ENCODE data around the gene H1-8. TPM values are rescaled to one million over a fixed set of nuclear protein-coding genes. Genes with fewer than 3 reads are reported as not detected.

The H1-8 gene
- total RNA-seq, 1 experiment from 2014 or later = not detected

DNA sequence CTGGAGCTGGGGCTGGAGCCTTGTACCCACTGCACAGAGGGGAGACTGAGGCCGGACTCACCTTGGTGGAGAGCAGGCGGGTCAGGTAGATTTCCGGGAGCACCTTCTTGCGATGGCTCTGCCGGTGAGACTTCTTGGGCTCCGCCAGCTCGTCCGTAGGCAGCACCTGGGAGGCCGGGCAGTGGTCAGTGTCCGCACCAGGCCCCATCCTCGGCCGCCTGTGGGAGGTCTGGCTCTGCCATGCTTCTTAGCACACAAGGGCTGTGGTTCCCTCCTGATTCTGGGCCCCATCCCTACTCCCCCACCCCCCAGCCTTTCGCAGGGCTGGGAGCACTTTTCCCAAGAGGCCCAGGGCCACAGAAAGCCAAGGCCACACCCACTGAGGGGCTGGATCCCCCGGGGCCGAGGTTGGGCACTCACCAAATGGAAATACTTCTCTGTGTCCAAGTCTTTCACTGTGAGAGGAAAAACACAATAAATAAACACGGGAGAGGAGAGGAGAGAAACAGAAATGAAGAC is 17.4 kb downstream of the H1-8 start:
- no peaks in the 10 kb centered on the region for H3K9me2 ChIP-seq (ENCODE audit: insufficient read depth)
- DNase-seq (ENCODE audit: low read depth, low spot score) (no peak), ATAC-seq (no peak)
- no peaks in the 10 kb centered on the region for H3K27me3 ChIP-seq (ENCODE audit: insufficient read depth, low read length)
- no peak overlapping the region for H2AFZ ChIP-seq (ENCODE audit: low read depth, low read length, poor library complexity, severe bottlenecking)
- H3K9me3 ChIP-seq (ENCODE audit: control insufficient read depth in 1 of 2, insufficient read depth in 1 of 2, low read depth in 1 of 2, low read length in 2 of 2) = no peaks in the 10 kb centered on the region
- no peaks in the 10 kb centered on the region for H3K4me1 ChIP-seq (ENCODE audit: control insufficient read depth in 1 of 2, insufficient read depth in 2 of 2, low read length in 2 of 2)
- no peaks in the 10 kb centered on the region for H3K79me2 ChIP-seq (ENCODE audit: insufficient read depth, low read length)
- ChIA-PET POLR2A (no interaction called here), CTCF (no interaction called here), RAD21 (ENCODE audit: low non-redundant PET in 1 of 2, low total read pairs in 2 of 2, uncharacterized antibody in 2 of 2, unreplicated experiment in 2 of 2) (no interaction called here)
- no peak overlapping the region for H3K4me2 ChIP-seq (ENCODE audit: low read length)
- BruUV-seq (replicated peaks) = no TSS peak
- intact Hi-C loops (cut with micrococcal nuclease) = no loop called here
- H3K36me3 ChIP-seq (ENCODE audit: control insufficient read depth in 1 of 2, insufficient read depth in 2 of 2, low read length in 2 of 2) = no peaks in the 10 kb centered on the region; a peak in 1 of 4 replicates
- no peaks in the 10 kb centered on the region for H4K20me1 ChIP-seq (ENCODE audit: insufficient read depth)
- TF ChIP-seq SRF (IDR thresholded peaks at IDR 0.05; ENCODE audit: low read depth) (no peak), SP1 (IDR thresholded peaks at IDR 0.05; ENCODE audit: low read depth) (no peak), TCF7L2 (IDR thresholded peaks at IDR 0.05; ENCODE audit: borderline replicate concordance, extremely low read depth, insufficient read depth, insufficient read length) (no peak), EZH2phosphoT487 (IDR thresholded peaks at IDR 0.05; ENCODE audit: borderline replicate concordance) (no peak)
- no peak overlapping the region for H3K9ac ChIP-seq (ENCODE audit: low read length)
- H3K4me3 ChIP-seq (replicated peaks in 1 of 2; ENCODE audit: low read depth in 1 of 2, low read length in 2 of 2) = no peak overlapping the region
- H3K27ac ChIP-seq (ENCODE audit: low read depth, low read length) = no peak overlapping the region

DNA sequence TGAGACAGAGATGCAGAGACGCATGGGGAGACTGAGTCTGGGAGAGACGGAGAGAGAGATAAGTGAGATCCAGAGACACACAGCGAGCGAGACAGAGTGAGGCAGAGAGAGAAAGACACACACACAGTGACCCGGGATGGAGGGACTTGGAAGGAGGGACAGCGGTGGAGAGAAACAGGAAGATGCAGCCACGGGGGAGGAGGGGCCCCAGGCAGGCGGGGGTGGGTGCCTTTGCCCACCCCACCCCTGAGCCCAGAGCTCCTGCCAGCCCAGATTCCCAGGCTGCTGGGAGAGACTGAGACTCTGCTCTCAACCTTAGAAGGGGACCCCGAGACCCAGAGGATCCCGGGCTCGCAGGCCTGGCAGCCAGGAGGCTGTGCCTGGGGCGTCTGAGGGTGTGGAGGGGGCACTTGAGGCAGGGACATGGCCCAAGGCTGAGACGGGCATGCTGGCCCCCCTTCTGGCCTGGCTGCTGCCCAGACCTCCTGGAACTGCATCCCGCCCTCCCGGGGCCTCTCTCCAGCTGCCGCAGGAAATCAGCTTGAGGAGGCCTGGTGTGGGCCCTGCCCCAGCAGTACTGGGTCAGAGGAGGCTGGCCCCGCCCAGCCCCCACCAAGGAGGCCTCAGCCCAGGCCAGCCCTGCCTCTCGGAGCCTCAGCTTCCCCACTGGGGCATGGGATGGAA is 18.1 kb downstream of the H1-8 start:
- no peak for DNase-seq (ENCODE audit: low read depth, low spot score)
- 0 out of 2 replicates have a peak, but pooled peaks have one; percentile 7 for ATAC-seq
- H4K20me1 ChIP-seq (ENCODE audit: insufficient read depth) = no peaks in the 10 kb centered on the region
- TF ChIP-seq JUND (IDR thresholded peaks at IDR 0.05) = no peak
- TF ChIP-seq, protein P1, sequence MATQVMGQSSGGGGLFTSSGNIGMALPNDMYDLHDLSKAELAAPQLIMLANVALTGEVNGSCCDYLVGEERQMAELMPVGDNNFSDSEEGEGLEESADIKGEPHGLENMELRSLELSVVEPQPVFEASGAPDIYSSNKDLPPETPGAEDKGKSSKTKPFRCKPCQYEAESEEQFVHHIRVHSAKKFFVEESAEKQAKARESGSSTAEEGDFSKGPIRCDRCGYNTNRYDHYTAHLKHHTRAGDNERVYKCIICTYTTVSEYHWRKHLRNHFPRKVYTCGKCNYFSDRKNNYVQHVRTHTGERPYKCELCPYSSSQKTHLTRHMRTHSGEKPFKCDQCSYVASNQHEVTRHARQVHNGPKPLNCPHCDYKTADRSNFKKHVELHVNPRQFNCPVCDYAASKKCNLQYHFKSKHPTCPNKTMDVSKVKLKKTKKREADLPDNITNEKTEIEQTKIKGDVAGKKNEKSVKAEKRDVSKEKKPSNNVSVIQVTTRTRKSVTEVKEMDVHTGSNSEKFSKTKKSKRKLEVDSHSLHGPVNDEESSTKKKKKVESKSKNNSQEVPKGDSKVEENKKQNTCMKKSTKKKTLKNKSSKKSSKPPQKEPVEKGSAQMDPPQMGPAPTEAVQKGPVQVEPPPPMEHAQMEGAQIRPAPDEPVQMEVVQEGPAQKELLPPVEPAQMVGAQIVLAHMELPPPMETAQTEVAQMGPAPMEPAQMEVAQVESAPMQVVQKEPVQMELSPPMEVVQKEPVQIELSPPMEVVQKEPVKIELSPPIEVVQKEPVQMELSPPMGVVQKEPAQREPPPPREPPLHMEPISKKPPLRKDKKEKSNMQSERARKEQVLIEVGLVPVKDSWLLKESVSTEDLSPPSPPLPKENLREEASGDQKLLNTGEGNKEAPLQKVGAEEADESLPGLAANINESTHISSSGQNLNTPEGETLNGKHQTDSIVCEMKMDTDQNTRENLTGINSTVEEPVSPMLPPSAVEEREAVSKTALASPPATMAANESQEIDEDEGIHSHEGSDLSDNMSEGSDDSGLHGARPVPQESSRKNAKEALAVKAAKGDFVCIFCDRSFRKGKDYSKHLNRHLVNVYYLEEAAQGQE (IDR thresholded peaks at IDR 0.05; ENCODE audit: low read depth) = no peak
- TF ChIP-seq EZH2 (IDR thresholded peaks at IDR 0.05) = no peak
- no peak for TF ChIP-seq ZFX (IDR thresholded peaks at IDR 0.05)
- TF ChIP-seq, protein P2, sequence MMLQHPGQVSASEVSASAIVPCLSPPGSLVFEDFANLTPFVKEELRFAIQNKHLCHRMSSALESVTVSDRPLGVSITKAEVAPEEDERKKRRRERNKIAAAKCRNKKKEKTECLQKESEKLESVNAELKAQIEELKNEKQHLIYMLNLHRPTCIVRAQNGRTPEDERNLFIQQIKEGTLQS (IDR thresholded peaks at IDR 0.05) = no peak
- TF ChIP-seq, protein P3, sequence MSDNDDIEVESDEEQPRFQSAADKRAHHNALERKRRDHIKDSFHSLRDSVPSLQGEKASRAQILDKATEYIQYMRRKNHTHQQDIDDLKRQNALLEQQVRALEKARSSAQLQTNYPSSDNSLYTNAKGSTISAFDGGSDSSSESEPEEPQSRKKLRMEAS (IDR thresholded peaks at IDR 0.05) = no peak
- ChIA-PET RAD21 (ENCODE audit: low non-redundant PET in 1 of 2, low total read pairs in 2 of 2, uncharacterized antibody in 2 of 2, unreplicated experiment in 2 of 2) (no interaction called here), POLR2A (no interaction called here), CTCF (no interaction called here)
- no peak overlapping the region for H3K9ac ChIP-seq (ENCODE audit: low read length)
- H3K9me2 ChIP-seq (ENCODE audit: insufficient read depth) = no peaks in the 10 kb centered on the region
- no peaks in the 10 kb centered on the region; a peak in 1 of 4 replicates for H3K36me3 ChIP-seq (ENCODE audit: control insufficient read depth in 1 of 2, insufficient read depth in 2 of 2, low read length in 2 of 2)
- intact Hi-C loops (cut with micrococcal nuclease) = no loop called here
- no peak overlapping the region for H3K4me3 ChIP-seq (replicated peaks in 1 of 2; ENCODE audit: low read depth in 1 of 2, low read length in 2 of 2)
- H3K79me2 ChIP-seq (ENCODE audit: insufficient read depth, low read length) = no peaks in the 10 kb centered on the region
- H2AFZ ChIP-seq (ENCODE audit: low read depth, low read length, poor library complexity, severe bottlenecking) = no peak overlapping the region
- H3K4me1 ChIP-seq (ENCODE audit: control insufficient read depth in 1 of 2, insufficient read depth in 2 of 2, low read length in 2 of 2) = no peaks in the 10 kb centered on the region
- no peak overlapping the region for H3K27ac ChIP-seq (ENCODE audit: low read depth, low read length)
- H3K27me3 ChIP-seq (ENCODE audit: insufficient read depth, low read length) = no peaks in the 10 kb centered on the region
- no peak overlapping the region for H3K4me2 ChIP-seq (ENCODE audit: low read length)
- no TSS peak for BruUV-seq (replicated peaks)
- H3K9me3 ChIP-seq (ENCODE audit: control insufficient read depth in 1 of 2, insufficient read depth in 1 of 2, low read depth in 1 of 2, low read length in 2 of 2) = no peaks in the 10 kb centered on the region
